GM19351 (cell line): ENCODE data around the gene ALOXE3.
A peak's percentile ranks its signal among the peaks of the same experiment; 100 is the strongest.

ENCODE experiments used
- ATAC-seq: cut with Tn5 transposase; IDR thresholded peaks from one replicate; pipeline ENCODE4 v1.9.1; 2021; ENCODE audit warnings: mild to moderate bottlenecking, moderate library complexity; ENCODE audit not compliant: unreplicated experiment

Gene ALOXE3

DNA sequence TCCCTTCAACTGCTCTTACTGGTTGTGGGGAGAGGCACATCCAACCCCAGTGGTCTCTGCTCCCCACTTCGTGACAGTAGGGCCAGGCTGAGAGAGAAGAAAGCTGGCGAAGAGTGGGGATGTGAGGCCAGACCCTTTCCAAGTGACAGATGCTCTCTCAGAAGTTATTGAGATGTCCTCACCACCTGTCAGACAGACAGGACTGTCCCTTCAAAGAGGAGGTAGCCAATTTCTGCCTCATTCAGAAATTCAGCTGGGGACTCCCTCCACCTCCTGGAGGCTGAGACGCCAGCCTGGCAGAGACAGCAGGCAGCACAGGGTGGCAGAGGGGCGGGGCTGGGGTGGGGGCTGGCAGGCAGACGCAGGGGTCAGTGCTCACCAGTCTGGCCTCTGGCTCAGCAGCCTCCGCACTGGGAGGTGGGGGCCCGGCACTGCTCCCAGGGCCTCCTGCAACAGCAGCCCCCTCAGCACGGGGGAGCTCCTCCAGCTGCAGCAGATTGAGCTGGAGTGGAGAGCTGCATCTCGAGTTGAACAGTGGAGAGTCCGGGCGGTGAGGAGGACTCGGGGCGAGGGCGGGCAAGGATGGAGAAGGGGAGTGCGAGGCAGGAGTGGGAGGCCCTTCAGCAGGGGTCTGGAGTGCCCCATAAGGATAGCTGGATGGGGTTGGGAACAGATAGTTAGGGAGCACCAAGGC, 24.7 kb upstream of the ALOXE3 start:
- ATAC-seq = no peak

- no peak for ATAC-seq
Measured at GRCh38 chr17:8142158-8142886, 24.0 kb upstream of the ALOXE3 start.

DNA sequence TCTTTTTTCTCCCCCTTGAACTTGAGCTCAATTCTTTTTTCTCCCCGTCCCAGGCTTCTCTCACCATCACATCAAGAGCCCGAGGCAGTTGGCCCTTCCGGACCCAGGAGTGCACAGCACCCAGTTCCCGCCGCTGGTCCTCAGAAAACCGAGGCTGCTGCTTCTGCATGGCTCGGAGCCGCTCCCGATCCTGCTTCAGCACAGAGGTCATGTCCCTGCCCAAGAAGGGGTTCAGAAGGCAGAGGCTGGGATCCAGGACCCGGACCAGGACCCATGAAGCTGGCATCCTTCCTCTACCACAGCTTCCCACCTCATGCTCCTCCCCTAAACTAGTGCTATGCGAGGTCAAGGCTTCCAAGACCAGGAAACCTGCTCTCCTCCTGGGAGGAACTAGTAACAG, 23.4 kb upstream of the ALOXE3 start:
- ATAC-seq = no peak

GRCh38 chr17:8141045-8141444, 22.7 kb upstream of the ALOXE3 start:
- no peak for ATAC-seq

GRCh38 chr17:8140065-8141029, 22.0 kb upstream of the ALOXE3 start:
- ATAC-seq = no peak

DNA sequence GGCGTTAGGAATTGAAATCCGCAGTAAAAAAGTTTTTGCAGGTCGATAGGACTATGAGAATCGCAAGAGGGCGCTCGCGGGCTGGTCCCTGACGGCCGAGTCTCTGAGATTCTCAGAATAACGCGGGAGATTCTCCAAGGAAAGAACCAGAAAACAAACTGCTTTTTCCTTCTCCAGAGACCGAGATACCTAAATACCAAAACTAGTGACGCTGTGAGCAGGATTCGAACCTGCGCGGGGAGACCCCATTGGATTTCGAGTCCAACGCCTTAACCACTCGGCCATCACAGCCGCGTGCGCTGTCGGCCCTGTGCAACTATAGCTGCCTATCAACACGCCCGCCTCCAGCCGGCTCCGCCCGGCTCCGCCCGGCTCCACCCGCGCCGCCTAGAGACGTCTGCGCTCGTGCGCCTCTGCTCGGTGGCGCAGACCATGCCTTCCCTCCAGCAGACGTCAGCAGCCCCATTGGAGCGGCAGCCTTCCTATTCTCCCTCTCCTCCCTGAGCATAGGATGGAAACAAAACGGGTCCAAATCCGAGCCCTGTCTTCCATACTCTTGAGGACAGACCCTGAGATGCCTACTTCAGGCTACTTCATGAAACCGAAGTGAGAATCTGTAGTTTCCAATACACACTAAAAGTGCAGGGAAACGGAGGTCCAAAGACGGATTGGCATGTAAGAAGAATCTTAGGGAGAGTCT, 20.5 kb upstream of the ALOXE3 start:
- ATAC-seq = peak; percentile 84

GRCh38 chr17:8138374-8138671, 20.0 kb upstream of the ALOXE3 start:
- no peak for ATAC-seq

- ATAC-seq = no peak
Measured at GRCh38 chr17:8137645-8138373, 19.5 kb upstream of the ALOXE3 start.

DNA sequence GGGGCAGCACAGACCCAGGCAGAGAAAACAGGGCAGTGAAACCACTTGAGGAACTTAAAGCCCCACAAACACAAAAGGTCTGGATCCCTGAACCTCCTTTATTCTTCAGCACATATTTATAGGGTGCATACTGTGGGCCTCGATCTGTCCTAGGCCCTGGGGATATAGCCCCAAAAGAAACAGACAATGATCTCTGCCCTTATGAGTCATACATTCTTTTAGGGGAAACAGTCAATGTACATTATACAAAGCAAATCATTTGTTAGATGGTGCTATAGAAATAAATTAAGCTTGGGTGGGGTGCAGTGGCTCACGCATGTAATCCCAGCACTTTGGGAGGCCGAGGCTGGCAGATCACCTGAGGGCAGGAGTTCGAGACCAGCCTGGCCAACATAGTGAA, 15.6 kb upstream of the ALOXE3 start:
- ATAC-seq = no peak

- ATAC-seq = no peak
Measured at GRCh38 chr17:8133399-8133798, 15.1 kb upstream of the ALOXE3 start.

DNA sequence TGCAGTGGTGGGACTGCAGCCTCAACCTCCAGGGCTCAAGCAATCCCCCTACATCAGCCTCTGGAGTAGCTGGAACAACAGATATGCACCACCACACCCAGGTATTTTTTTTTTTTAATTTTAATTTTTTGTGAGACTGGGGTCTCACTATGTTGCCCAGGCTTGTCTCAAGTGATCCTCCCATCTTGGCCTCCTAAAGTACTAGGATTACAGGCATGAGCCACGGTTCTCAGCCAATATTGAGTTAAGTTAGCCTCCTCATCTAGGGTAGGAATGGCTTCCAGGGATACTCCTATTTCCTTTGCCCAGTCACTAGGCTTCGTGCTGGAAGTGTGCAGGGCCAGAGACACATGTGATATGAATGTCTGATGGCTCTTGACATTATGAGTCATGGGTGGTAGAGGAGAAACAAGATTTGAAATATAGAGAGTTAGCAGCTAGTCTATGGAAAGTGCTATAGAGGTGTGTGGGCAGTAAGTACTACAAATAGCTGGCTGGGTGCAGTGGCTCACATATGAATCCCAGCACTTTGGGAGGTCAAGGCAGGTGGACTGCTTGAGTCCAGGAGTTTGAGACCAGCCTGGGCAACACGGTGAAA, 13.6 kb upstream of the ALOXE3 start:
- no peak for ATAC-seq

DNA sequence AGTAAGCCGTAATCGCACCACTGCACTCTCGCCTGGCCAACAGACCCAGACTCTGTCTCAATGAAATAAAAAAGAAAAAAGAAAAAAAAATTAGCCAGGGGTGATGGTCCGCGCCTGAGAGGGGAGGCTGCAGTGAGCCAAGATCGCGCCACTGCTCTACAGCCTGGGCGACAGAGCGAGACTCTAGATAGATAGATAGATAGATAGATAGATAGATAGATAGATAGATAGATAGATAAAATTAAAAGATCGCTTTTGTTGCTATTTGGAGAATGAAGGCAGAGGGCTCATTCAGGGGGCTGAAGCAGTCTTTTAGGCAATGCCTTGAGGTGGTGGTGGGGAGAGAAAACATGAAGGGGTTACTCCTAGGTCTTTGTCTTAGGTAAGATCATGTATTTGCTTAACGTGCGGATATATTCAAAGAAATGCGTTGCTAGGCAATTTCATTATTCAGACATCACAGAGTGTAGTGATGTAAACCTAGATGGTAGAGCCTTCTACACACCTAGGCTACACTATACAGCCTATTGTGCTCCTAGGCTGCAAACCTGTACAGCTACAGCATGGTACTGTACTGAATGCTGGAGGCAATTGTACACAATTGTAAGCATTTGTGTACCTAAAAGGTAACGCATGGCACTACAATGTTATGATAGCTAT, 9.9 kb upstream of the ALOXE3 start:
- no peak for ATAC-seq

GRCh38 chr17:8126491-8127066, 8.3 kb upstream of the ALOXE3 start:
- ATAC-seq = no peak

- no peak for ATAC-seq
Measured at GRCh38 chr17:8125947-8126490, 7.7 kb upstream of the ALOXE3 start.

- no peak for ATAC-seq
Measured at GRCh38 chr17:8125154-8125946, 7.0 kb upstream of the ALOXE3 start.

DNA sequence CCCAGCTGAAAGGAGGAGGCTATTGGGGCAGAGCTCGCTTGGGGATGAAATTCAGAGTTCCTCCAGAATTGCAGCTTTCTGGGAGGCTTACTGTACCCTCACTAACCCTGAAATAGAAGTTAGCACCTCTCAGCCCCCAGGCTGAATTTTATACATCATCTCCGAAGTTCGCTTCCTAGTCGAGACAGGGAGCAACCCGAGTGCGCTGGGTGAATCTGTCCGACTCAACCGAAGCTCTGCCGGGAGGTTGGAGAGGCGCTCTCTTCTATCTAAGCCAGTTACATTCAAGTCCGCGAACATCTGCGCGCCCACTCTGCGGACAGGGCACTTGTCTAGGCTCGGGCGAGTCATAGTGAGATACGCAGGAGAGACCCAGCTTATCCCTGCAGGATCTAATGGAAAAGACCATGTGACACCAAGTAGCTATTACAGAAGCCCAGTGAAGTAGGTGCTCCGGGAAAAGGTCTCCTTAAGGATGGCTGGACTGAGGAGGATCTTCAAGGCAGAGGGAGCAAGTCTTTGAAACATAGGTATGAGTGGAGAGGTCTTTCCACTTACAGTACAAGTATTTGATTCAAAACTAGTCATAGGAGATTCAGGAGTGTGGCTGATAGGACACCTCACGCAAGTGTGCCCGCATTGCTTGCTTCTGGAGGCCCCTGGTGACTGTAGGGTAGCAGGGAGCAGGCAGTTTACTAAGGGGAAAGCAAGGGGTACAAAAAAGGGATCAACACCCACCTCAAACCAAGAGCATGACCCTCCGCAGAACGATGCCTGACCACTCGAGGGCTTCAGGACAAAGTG, 6.2 kb upstream of the ALOXE3 start:
- ATAC-seq = no peak

- ATAC-seq = no peak
Measured at GRCh38 chr17:8123695-8124349, 5.5 kb upstream of the ALOXE3 start, which contains the start of gene HES7. Gene HES7 (minus strand): TSS chr17:8124106. CDS start chr17:8124084, 22 bp downstream.
